Thymus (tissue), 11 donors: ENCODE results near the gene NAA60. TPM values are rescaled to one million over a fixed set of nuclear protein-coding genes. Genes with fewer than 3 reads are reported as not detected.
A peak's percentile ranks its signal among the peaks of the same experiment; 100 is the strongest.
"Not testable (repeated sequence)": the region's sequence is repeated elsewhere in the genome, so short reads cannot be mapped to it uniquely, and the experiment has no call there.

Experiments used
- DNase-seq, 9 donors: peaks; one replicate each; pipeline ENCODE4 v3.0.0-alpha.2; 2013; ENCODE audit warnings: low spot score in 9 of 9, low read depth in 6 of 9, missing footprints in 1 of 9
- H3K27ac ChIP-seq, 2 donors: one replicate each; pipeline ENCODE4 v1.5.1; 2013; ENCODE audit warnings: control low read depth in 1 of 2, low read depth in 1 of 2, low read length in 1 of 2, mild to moderate bottlenecking in 1 of 2, moderate library complexity in 1 of 2
- H3K27me3 ChIP-seq, 2 donors: one replicate each; pipeline ENCODE4 v1.5.1; 2013; ENCODE audit warnings: low read length in 1 of 2; ENCODE audit not compliant: control insufficient read depth in 2 of 2, insufficient read depth in 1 of 2
- H3K36me3 ChIP-seq, 2 donors: one replicate each; pipeline ENCODE4 v1.5.1; 2013; ENCODE audit warnings: low read length in 1 of 2, mild to moderate bottlenecking in 1 of 2, moderate library complexity in 1 of 2; ENCODE audit not compliant: control insufficient read depth in 2 of 2, insufficient read depth in 2 of 2
- H3K4me1 ChIP-seq, 2 donors: one replicate each; pipeline ENCODE4 v1.5.1; 2013; ENCODE audit warnings: low read length in 2 of 2; ENCODE audit not compliant: control insufficient read depth in 2 of 2, insufficient read depth in 2 of 2
- H3K4me3 ChIP-seq, 2 donors: one replicate each; pipeline ENCODE4 v1.5.1; 2013; ENCODE audit warnings: low read length in 2 of 2, control low read depth in 1 of 2, mild to moderate bottlenecking in 1 of 2
- H3K9me3 ChIP-seq, 2 donors: one replicate each; pipeline ENCODE4 v1.5.1; 2013; ENCODE audit warnings: low read length in 1 of 2, mild to moderate bottlenecking in 1 of 2; ENCODE audit not compliant: control insufficient read depth in 2 of 2, insufficient read depth in 1 of 2
- WGBS: extraction: QIAGEN DNeasy Blood & Tissue Kit; methylation state at CpG from one replicate; pipeline ENCODE4 v1.1.7; 2013; 5-methylcytosine and 5-hydroxymethylcytosine counted together
- polyA plus RNA-seq: library from polyadenylated mRNA; stranded (reverse); fragments of 200-250 nt; gene quantifications from one replicate; pipeline ENCODE4 v1.2.3, GENCODE V29; 2013
- total RNA-seq: library from RNA; stranded (reverse); fragments of 120-200 nt; gene quantifications from one replicate; pipeline ENCODE4 v1.2.4, GENCODE V29; 2013
- donor health status: healthy.

The NAA60 gene
- total and polyA plus RNA-seq, 2 donors, result 8.6 to 36.0 TPM

DNA sequence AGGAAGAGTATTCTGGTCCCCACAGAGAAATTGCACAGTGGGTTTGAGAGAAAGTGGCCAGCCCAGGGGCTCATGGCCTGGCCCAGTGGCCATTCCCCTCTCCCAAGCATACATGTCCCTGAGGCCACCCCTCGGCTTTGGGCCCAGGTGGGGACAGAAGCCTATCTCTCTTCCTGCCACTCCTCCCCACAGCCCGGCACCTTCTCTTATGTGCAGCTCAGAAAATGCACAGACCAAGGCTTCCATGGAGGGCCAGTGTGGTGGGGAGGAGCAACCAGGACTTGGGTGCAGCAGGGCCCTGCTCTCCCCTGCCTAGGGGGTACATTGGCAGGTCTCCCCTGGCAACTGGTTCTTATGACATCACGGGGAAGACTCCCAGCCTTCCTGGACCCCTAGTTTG is 51.7 kb downstream of the NAA60 start, which contains the start of gene C16orf90:
Gene C16orf90, minus strand, starts transcription at position 314 of the 400 bp plus-strand sequence. Its CDS starts 68 bp downstream, at position 246.
- H3K27ac ChIP-seq, result no peak within 1 kb of the TSS
- no peaks in the 10 kb centered on the region for H3K9me3 ChIP-seq
- H3K4me3 ChIP-seq, result no peak within 1 kb of the TSS
- WGBS, result over 99% methylated on average over 3 of the region's 3 CpGs
- peaks cover 4 to 6% of the 10 kb centered on the region in 2 donors for H3K4me1 ChIP-seq
- no peak for DNase-seq
- no peaks in the 10 kb centered on the region for H3K27me3 ChIP-seq
- H3K36me3 ChIP-seq, result no peaks in the 10 kb centered on the region

DNA sequence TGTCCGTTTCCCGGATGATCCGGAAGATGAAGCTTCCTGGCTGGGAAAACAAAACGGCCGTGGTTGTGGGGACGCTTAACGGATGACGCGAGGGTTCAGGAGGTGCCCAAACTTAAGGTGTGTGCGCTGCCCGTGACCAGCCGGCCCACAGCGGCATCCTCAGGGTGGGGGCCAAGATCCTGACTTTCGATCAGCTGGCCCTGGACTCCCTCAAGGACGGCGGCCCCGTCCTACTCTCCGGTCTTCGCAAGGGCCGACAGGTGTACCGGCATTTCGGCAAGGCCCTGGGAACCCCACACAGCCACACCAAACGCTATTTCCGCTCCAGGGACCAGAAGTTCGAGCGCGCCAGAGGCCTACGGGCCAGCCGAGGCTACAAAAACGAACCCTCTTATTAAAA is 52.9 kb downstream of the NAA60 start:
- no peaks in the 10 kb centered on the region for H3K9me3 ChIP-seq

DNA sequence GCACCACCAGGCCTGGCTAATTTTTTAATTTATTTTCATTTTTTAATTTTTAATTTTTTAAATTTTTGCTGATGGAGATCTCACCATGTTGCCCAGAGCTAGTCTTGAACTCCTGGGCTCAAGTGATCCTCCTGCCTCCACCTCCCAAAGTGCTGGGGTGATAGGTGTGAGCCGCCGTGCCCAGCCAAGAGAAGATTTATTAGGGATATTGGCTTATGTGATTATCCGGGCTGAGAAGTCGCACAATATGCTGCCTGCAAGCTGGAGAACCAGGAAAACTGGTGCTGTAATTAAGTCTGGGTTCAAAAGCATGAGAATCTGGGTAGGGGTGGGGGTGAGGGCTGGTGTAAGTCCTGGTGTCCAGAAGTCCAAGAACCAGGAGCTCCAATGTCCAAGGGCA is 54.3 kb downstream of the NAA60 start:
- no peak for DNase-seq
- Histone ChIP-seq H3K27me3 (peaks cover 0 to 2% of the 10 kb centered on the region in 2 donors), H3K4me1 (peaks cover 12 to 22% of the 10 kb centered on the region in 2 donors), H3K4me3 (no peak overlapping the region), H3K27ac (no peak overlapping the region), H3K36me3 (no peaks in the 10 kb centered on the region), H3K9me3 (no peaks in the 10 kb centered on the region)
- WGBS, result 97% methylated on average over 4 of the region's 4 CpGs

More for the DNA sequence above, 52.9 kb downstream of the NAA60 start:
- H3K27ac ChIP-seq, result no peak overlapping the region
- 98% methylated on average over 30 of the region's 30 CpGs for WGBS
- no peaks in the 10 kb centered on the region for H3K36me3 ChIP-seq
- no peak overlapping the region for H3K4me3 ChIP-seq
- no peak for DNase-seq
- peaks cover 0 to 1% of the 10 kb centered on the region in 2 donors for H3K27me3 ChIP-seq
- peaks cover 6 to 14% of the 10 kb centered on the region in 2 donors for H3K4me1 ChIP-seq

DNA sequence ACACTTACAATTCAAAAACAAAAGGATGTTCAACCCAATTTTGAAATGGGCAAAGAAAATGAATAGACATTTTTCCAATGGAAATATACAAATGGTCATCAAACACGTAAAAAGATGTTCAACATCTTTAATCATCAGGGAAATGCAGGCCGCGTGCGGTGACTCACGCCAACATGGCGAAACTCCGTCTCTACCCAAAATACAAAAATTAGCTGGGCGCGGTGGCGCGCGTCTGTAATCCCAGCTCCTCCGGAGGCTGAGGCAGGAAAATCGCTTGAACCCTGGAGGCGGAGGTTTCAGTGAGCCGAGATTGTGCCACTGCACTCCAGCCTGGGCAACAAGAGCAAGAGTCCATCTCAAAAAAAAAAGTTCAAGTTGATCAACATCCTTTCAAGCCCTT is 55.5 kb downstream of the NAA60 start:
- DNase-seq, result no peak
- H3K36me3 ChIP-seq, result no peaks in the 10 kb centered on the region
- no peaks in the 10 kb centered on the region for H3K9me3 ChIP-seq
- H3K27me3 ChIP-seq, result peaks cover 0 to 2% of the 10 kb centered on the region in 2 donors
- WGBS, result 98% methylated on average over 16 of the region's 16 CpGs
- H3K4me1 ChIP-seq, result peaks cover 12 to 29% of the 10 kb centered on the region in 2 donors
- H3K4me3 ChIP-seq, result no peak overlapping the region
- no peak overlapping the region for H3K27ac ChIP-seq

DNA sequence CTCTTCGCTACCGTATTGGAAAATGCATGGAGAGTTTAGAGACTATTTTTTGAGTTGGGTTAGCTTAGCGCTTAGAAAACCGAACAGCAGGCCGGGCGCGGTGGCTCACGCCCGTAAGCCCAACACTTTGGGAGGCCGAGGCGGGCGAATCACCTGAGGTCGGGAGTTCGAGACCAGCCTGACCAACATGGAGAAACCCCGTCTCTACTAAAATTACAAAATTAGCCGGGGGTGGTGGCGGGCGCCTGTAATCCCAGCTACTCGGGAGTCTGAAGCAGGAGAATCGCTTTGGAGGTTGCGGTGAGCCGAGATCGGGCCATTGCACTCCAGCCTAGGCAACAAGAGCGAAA is 57.9 kb downstream of the NAA60 start:
- H3K27ac ChIP-seq, DNase-seq, H3K27me3 ChIP-seq, H3K9me3 ChIP-seq, H3K36me3 ChIP-seq: not testable (repeated sequence)
- WGBS, result 19% methylated on average over 24 of the region's 24 CpGs
- peaks cover 12 to 29% of the 10 kb centered on the region in 2 donors for H3K4me1 ChIP-seq
- peak overlapping the region; percentile 59 to 87 for H3K4me3 ChIP-seq

DNA sequence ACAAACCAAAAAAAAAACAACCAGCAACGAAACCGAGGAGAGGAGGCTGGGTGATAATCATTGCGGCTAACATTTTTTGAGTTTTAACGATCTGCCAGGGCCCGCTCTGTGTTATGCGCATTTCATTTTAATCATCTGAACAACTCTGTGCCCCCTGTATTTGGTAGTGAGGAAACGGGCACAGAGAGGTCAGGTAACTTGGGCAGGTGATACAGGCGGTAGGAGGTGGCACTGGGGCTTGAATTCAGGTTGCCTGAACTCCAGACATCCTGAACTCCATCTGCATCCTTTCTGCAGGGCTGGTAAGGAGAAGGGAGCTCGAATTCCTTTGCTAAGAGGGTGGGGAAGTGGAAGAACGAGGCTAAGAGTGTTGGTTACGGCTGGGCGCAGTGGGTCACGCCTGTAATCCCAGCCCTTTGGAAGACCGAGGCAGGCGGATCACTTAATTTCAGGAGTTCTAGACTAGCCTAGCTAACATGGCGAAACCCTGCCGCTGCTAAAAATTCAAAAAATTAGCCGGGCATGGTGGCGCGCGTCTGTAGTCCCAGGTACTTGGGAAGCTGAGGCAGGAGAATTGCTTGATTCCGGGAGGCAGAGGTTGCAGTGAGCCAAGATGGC is 58.4 kb downstream of the NAA60 start:
- DNase-seq, result no peak
- Histone ChIP-seq H3K27ac (no peak overlapping the region), H3K27me3 (peaks cover 0 to 2% of the 10 kb centered on the region in 2 donors), H3K36me3 (peaks cover 0 to 6% of the 10 kb centered on the region in 2 donors), H3K9me3 (no peaks in the 10 kb centered on the region), H3K4me3 (peak overlapping the region; percentile 59 to 87), H3K4me1 (peaks cover 12 to 29% of the 10 kb centered on the region in 2 donors)
- 87% methylated on average over 22 of the region's 22 CpGs for WGBS

DNA sequence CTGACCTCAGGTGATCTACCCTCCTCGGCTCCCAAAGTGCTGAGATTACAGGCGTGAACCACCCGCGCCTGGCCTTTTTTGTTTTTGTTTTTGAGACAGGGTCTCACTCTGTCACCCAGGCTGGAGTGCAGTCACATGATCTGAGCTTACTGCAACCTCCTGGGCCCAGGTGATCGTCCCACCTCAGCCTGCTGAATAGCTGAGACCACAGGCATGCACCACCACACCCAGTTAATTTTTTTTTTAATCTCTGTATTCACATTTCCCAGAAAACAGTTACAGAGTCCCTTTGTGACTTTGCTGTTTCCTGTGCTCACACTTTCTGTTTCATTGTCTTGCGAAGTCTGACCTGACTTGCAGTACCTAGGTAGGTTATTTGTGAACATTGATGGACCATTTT is 60.0 kb downstream of the NAA60 start:
- Histone ChIP-seq H3K27ac (peak overlapping the region; percentile 9 to 52), H3K36me3 (peaks cover 0 to 14% of the 10 kb centered on the region in 2 donors), H3K4me3 (no peak overlapping the region), H3K9me3 (no peaks in the 10 kb centered on the region), H3K27me3 (peaks cover 0 to 2% of the 10 kb centered on the region in 2 donors), H3K4me1 (peaks cover 12 to 29% of the 10 kb centered on the region in 2 donors)
- peak in 2 of 9 donors; percentile 20 to 53 for DNase-seq
- WGBS, result 59% methylated on average over 6 of the region's 6 CpGs

DNA sequence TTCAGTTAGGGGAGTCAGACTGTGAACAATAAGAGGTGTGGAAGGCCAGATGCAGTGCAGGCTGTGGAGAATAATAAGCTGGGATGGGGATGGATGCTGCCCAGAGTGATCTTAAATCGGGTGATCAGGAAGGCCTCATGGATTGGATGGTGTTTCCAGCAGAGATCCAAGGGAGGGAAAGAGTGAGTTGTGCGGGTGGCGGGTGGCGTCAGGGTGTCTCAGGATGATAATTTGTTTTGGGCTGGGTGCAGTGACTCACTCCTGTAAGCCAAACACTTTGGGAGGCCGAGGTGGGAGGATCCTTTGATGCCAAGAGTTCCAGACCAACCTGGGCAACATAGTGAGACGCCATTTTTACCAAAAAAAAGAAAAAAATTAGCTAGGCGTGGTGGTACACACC is 65.3 kb downstream of the NAA60 start:
- no peak overlapping the region for H3K27ac ChIP-seq
- peaks cover 25 to 50% of the 10 kb centered on the region in 2 donors for H3K36me3 ChIP-seq
- peaks cover 0 to 1% of the 10 kb centered on the region in 2 donors for H3K4me1 ChIP-seq
- no peak overlapping the region for H3K4me3 ChIP-seq
- no peak for DNase-seq
- 98% methylated on average over 7 of the region's 7 CpGs for WGBS
- no peaks in the 10 kb centered on the region for H3K9me3 ChIP-seq
- no peaks in the 10 kb centered on the region for H3K27me3 ChIP-seq

DNA sequence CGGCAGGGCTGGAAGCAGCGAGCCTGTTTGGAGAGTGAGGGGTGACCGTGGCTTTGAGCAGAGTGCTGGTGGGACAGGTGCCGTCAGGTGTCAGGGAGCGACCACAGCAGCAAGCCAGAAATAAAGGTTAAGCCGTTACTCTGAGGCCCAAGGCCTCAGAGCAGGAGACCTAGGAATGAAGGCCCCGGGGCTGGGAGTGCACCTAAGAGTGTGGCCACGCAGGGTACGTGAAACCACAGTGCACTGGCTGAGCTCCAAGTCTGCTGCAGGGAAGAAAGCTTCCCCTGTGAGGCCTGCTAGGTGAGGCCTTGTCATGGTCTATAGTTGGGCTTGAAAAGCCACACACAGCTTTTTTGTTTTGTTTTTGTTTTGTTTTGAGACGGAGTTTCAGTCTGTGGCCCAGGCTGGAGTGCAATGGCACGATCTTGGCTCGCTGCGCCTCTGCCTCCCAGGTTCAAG is 66.0 kb downstream of the NAA60 start:
- Histone ChIP-seq H3K9me3 (no peaks in the 10 kb centered on the region), H3K4me1 (no peaks in the 10 kb centered on the region), H3K36me3 (peaks cover 32 to 57% of the 10 kb centered on the region in 2 donors), H3K4me3 (no peak overlapping the region), H3K27me3 (no peaks in the 10 kb centered on the region), H3K27ac (peak overlapping the region in 1 of 2 donors; percentile 26)
- DNase-seq, result peak in 1 of 9 donors; percentile 22
- WGBS, result 40% methylated on average over 13 of the region's 13 CpGs
